ENCODE data around the gene SYCP2.

- TF ChIP-seq, protein P1, sequence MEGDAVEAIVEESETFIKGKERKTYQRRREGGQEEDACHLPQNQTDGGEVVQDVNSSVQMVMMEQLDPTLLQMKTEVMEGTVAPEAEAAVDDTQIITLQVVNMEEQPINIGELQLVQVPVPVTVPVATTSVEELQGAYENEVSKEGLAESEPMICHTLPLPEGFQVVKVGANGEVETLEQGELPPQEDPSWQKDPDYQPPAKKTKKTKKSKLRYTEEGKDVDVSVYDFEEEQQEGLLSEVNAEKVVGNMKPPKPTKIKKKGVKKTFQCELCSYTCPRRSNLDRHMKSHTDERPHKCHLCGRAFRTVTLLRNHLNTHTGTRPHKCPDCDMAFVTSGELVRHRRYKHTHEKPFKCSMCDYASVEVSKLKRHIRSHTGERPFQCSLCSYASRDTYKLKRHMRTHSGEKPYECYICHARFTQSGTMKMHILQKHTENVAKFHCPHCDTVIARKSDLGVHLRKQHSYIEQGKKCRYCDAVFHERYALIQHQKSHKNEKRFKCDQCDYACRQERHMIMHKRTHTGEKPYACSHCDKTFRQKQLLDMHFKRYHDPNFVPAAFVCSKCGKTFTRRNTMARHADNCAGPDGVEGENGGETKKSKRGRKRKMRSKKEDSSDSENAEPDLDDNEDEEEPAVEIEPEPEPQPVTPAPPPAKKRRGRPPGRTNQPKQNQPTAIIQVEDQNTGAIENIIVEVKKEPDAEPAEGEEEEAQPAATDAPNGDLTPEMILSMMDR (IDR thresholded peaks at IDR 0.05), result peak; percentile 94 to 97 (median 96)
- no peak for TF ChIP-seq EP300 (IDR thresholded peaks at IDR 0.05)
Observed at GRCh38 chr20:59933849-59934585, 580 bp upstream of the SYCP2 start.
